Measurements from ENCODE around the gene CASP2.
"Not testable (repeated sequence)": the region's sequence is repeated elsewhere in the genome, so short reads cannot be mapped to it uniquely, and the experiment has no call there.

Gene CASP2

GRCh38 chr7:143264196-143264568, 24.0 kb upstream of the CASP2 start:
- peaks cover 12% of the 10 kb centered on the region for H3K4me1 ChIP-seq (ENCODE audit: control insufficient read depth, insufficient read depth, low read length, unreplicated experiment)
- not testable (repeated sequence) for H3K27ac ChIP-seq (ENCODE audit: low read depth, low read length); H3K36me3 ChIP-seq (ENCODE audit: insufficient read depth, low read length); H3K27me3 ChIP-seq (ENCODE audit: insufficient read depth, low read length)
- H2AFZ ChIP-seq (ENCODE audit: low read length, unreplicated experiment) = peak overlapping the region; percentile 99
- peaks cover 14% of the 10 kb centered on the region for H3K79me2 ChIP-seq (ENCODE audit: control insufficient read depth, insufficient read depth, low read length, unreplicated experiment)
- H3K4me3 ChIP-seq (ENCODE audit: low read depth, low read length) = peak overlapping the region; percentile 96

- peaks cover 12% of the 10 kb centered on the region for H3K4me1 ChIP-seq (ENCODE audit: control insufficient read depth, insufficient read depth, low read length, unreplicated experiment)
Observed at GRCh38 chr7:143265017-143265693, 23.0 kb upstream of the CASP2 start.

DNA sequence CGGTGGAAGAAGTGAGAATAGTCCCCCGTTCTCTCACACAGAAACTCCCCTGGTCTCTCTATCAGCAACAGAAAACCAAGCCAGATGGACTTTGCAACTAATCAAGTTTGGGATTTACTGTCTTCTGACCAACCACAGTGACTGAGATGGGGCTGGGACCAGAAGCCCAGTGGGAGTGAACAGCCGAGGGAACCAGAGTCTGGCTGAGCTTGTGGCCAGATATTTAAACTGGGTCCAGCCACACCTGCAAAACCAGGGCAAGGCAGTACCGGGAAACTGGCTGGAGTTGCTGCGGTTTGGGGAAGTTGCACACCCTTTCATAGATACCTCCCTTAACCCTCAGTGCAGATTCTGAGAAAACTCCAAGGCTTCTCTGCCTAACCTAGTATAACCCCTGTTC, 18.9 kb upstream of the CASP2 start:
- Histone ChIP-seq H3K27ac (ENCODE audit: low read depth, low read length) (no peak overlapping the region), H2AFZ (ENCODE audit: low read length, unreplicated experiment) (no peak overlapping the region), H3K36me3 (ENCODE audit: insufficient read depth, low read length) (peaks cover 7% of the 10 kb centered on the region; the same call in 1 of the 2 replicates), H3K27me3 (ENCODE audit: insufficient read depth, low read length) (no peaks in the 10 kb centered on the region), H3K4me3 (ENCODE audit: low read depth, low read length) (no peak overlapping the region), H3K79me2 (ENCODE audit: control insufficient read depth, insufficient read depth, low read length, unreplicated experiment) (peaks cover 4% of the 10 kb centered on the region), H3K4me1 (ENCODE audit: control insufficient read depth, insufficient read depth, low read length, unreplicated experiment) (peaks cover 8% of the 10 kb centered on the region)

More at GRCh38 chr7:143265017-143265693, 23.0 kb upstream of the CASP2 start:
- no peak overlapping the region for H2AFZ ChIP-seq (ENCODE audit: low read length, unreplicated experiment)
- no peaks in the 10 kb centered on the region for H3K27me3 ChIP-seq (ENCODE audit: insufficient read depth, low read length)
- no peak overlapping the region for H3K27ac ChIP-seq (ENCODE audit: low read depth, low read length)
- peaks cover 14% of the 10 kb centered on the region for H3K79me2 ChIP-seq (ENCODE audit: control insufficient read depth, insufficient read depth, low read length, unreplicated experiment)
- H3K36me3 ChIP-seq (ENCODE audit: insufficient read depth, low read length) = peaks cover 7% of the 10 kb centered on the region; the same call in 1 of the 2 replicates
- H3K4me3 ChIP-seq (ENCODE audit: low read depth, low read length) = no peak overlapping the region

DNA sequence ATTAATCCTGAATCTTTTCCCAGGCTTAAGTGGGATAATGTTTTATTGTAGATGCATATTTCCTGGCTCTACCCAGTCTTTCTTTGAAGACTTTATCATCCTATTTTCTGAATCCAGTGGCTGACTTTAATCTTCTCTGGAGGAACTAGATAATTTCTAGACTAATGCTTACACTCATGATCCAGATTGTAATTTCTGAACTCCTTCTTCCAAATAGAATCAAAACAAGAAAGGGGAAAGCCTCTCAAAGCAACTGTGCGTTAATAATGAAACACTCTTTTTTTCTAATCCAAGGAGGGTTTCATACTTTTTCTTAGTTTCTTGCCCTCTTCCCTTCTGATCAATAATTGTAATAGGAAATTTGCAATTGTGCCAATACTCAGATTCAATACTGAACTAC, 16.9 kb upstream of the CASP2 start:
- no peaks in the 10 kb centered on the region for H3K27me3 ChIP-seq (ENCODE audit: insufficient read depth, low read length)
- no peaks in the 10 kb centered on the region for H3K79me2 ChIP-seq (ENCODE audit: control insufficient read depth, insufficient read depth, low read length, unreplicated experiment)
- H3K4me3 ChIP-seq (ENCODE audit: low read depth, low read length) = no peak overlapping the region
- H3K36me3 ChIP-seq (ENCODE audit: insufficient read depth, low read length) = peaks cover 4% of the 10 kb centered on the region; the same call in 1 of the 2 replicates
- H2AFZ ChIP-seq (ENCODE audit: low read length, unreplicated experiment) = no peak overlapping the region
- no peak overlapping the region for H3K27ac ChIP-seq (ENCODE audit: low read depth, low read length)
- H3K4me1 ChIP-seq (ENCODE audit: control insufficient read depth, insufficient read depth, low read length, unreplicated experiment) = no peaks in the 10 kb centered on the region

DNA sequence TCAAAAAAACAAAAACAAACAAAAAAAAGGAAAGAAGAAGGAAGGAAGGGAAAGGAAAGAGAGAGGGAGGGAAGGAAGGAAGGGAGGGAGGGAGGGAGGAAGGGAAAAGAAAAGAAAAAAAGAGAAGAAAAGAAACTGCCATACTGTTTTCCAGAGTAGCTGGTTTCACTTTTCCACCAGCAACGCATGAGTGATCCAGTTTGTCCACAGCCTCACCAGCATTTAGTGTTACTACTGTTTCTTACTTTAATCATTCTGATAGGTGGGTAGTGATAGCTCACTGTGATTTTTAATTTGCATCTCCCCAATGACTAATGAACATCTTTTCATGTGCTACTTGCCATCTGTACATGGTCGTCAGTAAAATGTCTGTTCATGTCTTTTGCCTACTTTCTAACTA, 15.3 kb upstream of the CASP2 start:
- Histone ChIP-seq H2AFZ (ENCODE audit: low read length, unreplicated experiment) (no peak overlapping the region), H3K36me3 (ENCODE audit: insufficient read depth, low read length) (peaks cover 4% of the 10 kb centered on the region; the same call in 1 of the 2 replicates), H3K27me3 (ENCODE audit: insufficient read depth, low read length) (no peaks in the 10 kb centered on the region), H3K4me3 (ENCODE audit: low read depth, low read length) (no peak overlapping the region), H3K4me1 (ENCODE audit: control insufficient read depth, insufficient read depth, low read length, unreplicated experiment) (no peaks in the 10 kb centered on the region), H3K79me2 (ENCODE audit: control insufficient read depth, insufficient read depth, low read length, unreplicated experiment) (no peaks in the 10 kb centered on the region), H3K27ac (ENCODE audit: low read depth, low read length) (no peak overlapping the region)

GRCh38 chr7:143279186-143280098, 8.7 kb upstream of the CASP2 start:
- H3K4me1 ChIP-seq (ENCODE audit: control insufficient read depth, insufficient read depth, low read length, unreplicated experiment) = peaks cover 16% of the 10 kb centered on the region
- no peaks in the 10 kb centered on the region for H3K36me3 ChIP-seq (ENCODE audit: insufficient read depth, low read length)
- peak overlapping the region; percentile 44 for H3K4me3 ChIP-seq (ENCODE audit: low read depth, low read length)
- H2AFZ ChIP-seq (ENCODE audit: low read length, unreplicated experiment) = peak overlapping the region; percentile 68
- H3K79me2 ChIP-seq (ENCODE audit: control insufficient read depth, insufficient read depth, low read length, unreplicated experiment) = no peaks in the 10 kb centered on the region
- H3K27me3 ChIP-seq (ENCODE audit: insufficient read depth, low read length) = no peaks in the 10 kb centered on the region
- H3K27ac ChIP-seq (ENCODE audit: low read depth, low read length) = peak overlapping the region; percentile 39

GRCh38 chr7:143280160-143280559, 8.0 kb upstream of the CASP2 start:
- H3K4me1 ChIP-seq (ENCODE audit: control insufficient read depth, insufficient read depth, low read length, unreplicated experiment) = peaks cover 16% of the 10 kb centered on the region
- H3K4me3 ChIP-seq (ENCODE audit: low read depth, low read length) = peak overlapping the region; percentile 44
- peak overlapping the region; percentile 39 for H3K27ac ChIP-seq (ENCODE audit: low read depth, low read length)
- H3K36me3 ChIP-seq (ENCODE audit: insufficient read depth, low read length) = no peaks in the 10 kb centered on the region
- peak overlapping the region; percentile 68 for H2AFZ ChIP-seq (ENCODE audit: low read length, unreplicated experiment)
- H3K27me3 ChIP-seq (ENCODE audit: insufficient read depth, low read length) = no peaks in the 10 kb centered on the region
- H3K79me2 ChIP-seq (ENCODE audit: control insufficient read depth, insufficient read depth, low read length, unreplicated experiment) = no peaks in the 10 kb centered on the region

DNA sequence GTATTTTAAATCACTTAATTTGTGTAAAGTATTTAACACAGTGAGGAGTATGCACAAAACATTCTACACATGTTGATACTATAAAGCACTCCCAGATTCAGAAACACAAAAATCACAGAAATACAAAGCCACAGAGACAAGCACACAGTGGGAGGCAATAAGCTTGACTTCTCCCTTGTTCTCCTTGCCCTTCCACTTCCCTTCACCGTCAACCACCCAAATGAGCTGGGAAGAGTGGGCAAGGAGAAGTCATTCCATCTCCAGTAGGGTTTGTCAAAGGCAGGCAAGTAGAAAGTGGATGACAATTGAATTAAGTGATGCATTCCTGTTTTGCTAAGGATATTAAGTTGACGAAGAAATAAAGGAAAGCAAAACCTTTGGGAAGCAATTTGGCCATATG, 7.6 kb upstream of the CASP2 start:
- no peaks in the 10 kb centered on the region for H3K79me2 ChIP-seq (ENCODE audit: control insufficient read depth, insufficient read depth, low read length, unreplicated experiment)

DNA sequence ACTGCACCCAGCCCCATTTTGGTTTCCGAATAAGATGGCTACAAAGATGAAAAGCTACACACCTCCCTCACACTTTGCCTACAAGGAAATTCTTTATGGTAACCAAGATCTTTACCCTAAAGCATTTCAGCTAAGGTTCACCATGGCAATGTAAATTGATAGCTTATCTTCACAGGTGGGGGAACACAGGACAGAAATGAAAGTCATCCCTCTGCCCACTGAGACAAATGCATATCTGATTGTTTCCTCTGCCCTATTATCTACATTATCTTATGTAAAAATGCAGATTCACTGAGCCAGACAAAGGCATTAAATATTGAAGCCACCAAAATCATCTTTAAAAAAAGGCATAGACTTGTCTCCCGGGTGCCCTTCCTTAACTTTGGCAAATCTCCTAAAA, 6.6 kb upstream of the CASP2 start:
- Histone ChIP-seq H3K36me3 (ENCODE audit: insufficient read depth, low read length) (no peaks in the 10 kb centered on the region), H2AFZ (ENCODE audit: low read length, unreplicated experiment) (no peak overlapping the region), H3K27ac (ENCODE audit: low read depth, low read length) (no peak overlapping the region), H3K27me3 (ENCODE audit: insufficient read depth, low read length) (no peaks in the 10 kb centered on the region), H3K4me1 (ENCODE audit: control insufficient read depth, insufficient read depth, low read length, unreplicated experiment) (peaks cover 16% of the 10 kb centered on the region), H3K79me2 (ENCODE audit: control insufficient read depth, insufficient read depth, low read length, unreplicated experiment) (no peaks in the 10 kb centered on the region), H3K4me3 (ENCODE audit: low read depth, low read length) (no peak overlapping the region)

More for the DNA sequence above, 7.6 kb upstream of the CASP2 start:
- Histone ChIP-seq H3K27ac (ENCODE audit: low read depth, low read length) (no peak overlapping the region), H3K36me3 (ENCODE audit: insufficient read depth, low read length) (no peaks in the 10 kb centered on the region), H3K4me1 (ENCODE audit: control insufficient read depth, insufficient read depth, low read length, unreplicated experiment) (peaks cover 16% of the 10 kb centered on the region), H3K4me3 (ENCODE audit: low read depth, low read length) (no peak overlapping the region), H3K27me3 (ENCODE audit: insufficient read depth, low read length) (no peaks in the 10 kb centered on the region), H2AFZ (ENCODE audit: low read length, unreplicated experiment) (no peak overlapping the region)

- H3K27me3 ChIP-seq (ENCODE audit: insufficient read depth, low read length) = no peaks in the 10 kb centered on the region
- no peak overlapping the region for H3K4me3 ChIP-seq (ENCODE audit: low read depth, low read length)
- H3K27ac ChIP-seq (ENCODE audit: low read depth, low read length) = no peak overlapping the region
- H2AFZ ChIP-seq (ENCODE audit: low read length, unreplicated experiment) = no peak overlapping the region
- peaks cover 16% of the 10 kb centered on the region for H3K4me1 ChIP-seq (ENCODE audit: control insufficient read depth, insufficient read depth, low read length, unreplicated experiment)
- H3K79me2 ChIP-seq (ENCODE audit: control insufficient read depth, insufficient read depth, low read length, unreplicated experiment) = no peaks in the 10 kb centered on the region
- H3K36me3 ChIP-seq (ENCODE audit: insufficient read depth, low read length) = no peaks in the 10 kb centered on the region
Observed at GRCh38 chr7:143282124-143282523, 6.0 kb upstream of the CASP2 start.

Measured in ACC112 (cell line).